HG03045 (cell line): ENCODE data around the gene SIRPA.

ENCODE experiments used
- ATAC-seq: cut with Tn5 transposase; IDR thresholded peaks from one replicate; pipeline ENCODE4 v1.9.1; 2021; ENCODE audit warnings: mild to moderate bottlenecking, moderate library complexity; ENCODE audit not compliant: unreplicated experiment

SIRPA gene

DNA sequence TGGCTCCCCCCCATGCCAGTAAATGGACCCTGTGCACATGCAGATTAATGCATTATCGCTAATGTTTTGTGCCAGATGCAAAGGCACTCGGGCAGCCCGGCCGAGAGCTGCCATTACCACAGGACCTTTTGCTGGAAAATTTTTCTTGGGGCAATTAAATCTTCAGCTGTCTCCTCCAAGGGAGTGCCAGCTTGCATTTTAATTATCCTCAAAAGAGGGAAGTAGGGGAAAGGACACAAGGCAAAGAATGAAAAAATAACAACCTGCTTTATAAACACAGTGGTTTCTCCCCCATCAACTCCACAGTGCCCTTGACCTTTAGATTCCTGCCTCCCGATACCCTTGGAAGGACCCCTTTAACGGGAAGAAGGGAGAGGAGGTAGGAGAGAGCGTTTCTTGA is 50.5 kb downstream of the SIRPA start:
- no peak for ATAC-seq

DNA sequence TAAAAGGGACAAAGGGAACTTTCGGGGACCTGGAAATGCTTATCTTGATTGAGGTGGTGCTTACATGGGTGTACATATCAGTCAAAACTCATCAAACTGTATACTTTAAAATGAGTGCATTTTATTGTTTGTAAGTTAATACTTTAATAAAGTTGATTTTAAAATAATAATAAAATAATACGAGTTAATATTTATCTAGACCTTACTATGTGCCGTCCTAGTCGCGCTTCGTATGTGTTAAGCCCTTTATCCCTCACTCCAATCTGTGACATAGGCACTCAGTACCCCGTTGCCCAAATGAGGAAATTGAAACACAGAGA is 51.2 kb downstream of the SIRPA start:
- no peak for ATAC-seq

DNA sequence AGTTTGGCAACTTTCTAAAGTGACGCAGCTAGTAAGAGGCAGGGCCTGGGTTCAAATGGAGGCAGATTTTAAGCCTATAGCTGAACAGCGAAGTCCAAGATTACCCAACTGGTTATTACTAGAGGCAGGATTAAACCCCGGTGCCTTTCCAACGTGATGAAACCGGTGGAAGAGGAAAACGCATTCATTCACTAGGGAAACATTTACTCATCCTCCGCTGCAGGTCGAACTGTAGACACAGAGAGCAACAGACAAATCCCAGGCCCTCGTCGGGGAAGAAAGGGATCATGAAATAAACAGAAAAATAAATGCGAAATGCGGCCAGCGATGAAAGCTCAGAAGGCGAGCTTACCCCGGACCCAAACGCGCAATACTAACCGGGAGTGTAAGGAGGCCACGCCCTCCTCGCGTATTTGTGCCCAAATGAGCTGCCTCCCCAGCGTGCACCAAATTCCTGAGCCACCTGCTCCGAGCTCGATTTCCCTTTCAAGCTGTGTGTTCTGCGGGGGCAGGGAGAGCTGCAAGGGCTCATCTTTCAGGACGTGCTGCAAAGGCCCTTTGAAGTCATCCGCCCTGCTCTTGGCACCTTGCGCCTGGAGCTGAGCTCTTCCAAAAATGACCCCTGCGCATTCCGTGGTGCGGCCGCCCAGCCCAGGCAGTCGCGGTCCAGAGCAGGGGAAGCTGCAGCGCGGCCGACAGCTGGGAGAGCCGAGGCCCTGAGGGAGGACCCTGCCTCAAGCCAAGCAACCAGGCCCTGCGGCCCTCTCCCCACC is 51.7 kb downstream of the SIRPA start:
- ATAC-seq = no peak

DNA sequence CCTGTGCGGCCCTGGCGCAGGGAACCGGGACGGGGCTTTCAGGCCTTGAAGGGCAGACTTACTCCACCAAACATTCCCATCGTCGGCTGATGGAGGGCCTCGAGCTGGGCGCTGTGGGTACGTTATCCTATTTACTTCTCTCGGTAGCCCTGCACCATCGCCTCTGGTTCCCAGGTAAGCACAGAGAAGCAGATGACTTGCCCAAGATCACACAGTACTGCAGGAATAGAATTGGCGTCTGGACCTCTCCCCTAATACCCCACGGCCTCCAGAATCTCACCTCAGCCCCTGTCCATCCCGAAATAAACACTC is 52.3 kb downstream of the SIRPA start:
- no peak for ATAC-seq

DNA sequence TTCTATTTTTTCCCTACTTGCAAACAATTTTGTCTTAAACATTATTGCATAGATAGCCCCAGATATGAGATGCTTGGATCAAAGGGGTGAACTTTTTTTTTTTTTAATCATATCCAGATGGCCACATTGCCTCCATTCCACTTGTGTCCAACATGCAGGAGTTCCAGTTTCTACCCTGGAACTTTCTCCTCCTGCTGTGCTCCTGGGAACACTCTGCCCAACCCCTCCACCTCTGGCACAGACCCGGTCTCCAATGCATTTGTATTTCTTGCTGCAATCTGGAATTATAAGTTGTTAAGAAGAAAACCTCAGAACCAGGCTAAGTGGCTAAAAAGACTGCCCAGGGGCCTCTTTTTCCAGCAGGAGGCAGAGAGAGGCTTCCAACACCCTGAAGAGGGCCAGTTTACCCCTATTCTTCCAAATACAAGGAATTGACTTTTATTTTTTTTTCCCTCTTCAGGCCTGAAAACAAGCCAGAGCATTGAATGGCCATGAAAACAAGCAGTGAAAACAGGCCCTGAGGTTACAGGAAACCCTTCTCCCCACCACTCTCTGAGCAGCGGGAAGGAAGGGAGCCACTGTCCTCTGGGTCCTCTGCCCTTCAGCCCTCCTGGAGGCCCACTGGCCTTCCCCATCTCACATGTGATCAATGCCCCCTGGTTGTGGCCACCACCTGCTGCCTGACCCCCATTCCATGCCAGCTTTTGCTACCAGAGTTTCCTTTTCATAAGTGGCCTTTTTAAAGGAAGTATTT is 54.3 kb downstream of the SIRPA start:
- ATAC-seq = no peak

DNA sequence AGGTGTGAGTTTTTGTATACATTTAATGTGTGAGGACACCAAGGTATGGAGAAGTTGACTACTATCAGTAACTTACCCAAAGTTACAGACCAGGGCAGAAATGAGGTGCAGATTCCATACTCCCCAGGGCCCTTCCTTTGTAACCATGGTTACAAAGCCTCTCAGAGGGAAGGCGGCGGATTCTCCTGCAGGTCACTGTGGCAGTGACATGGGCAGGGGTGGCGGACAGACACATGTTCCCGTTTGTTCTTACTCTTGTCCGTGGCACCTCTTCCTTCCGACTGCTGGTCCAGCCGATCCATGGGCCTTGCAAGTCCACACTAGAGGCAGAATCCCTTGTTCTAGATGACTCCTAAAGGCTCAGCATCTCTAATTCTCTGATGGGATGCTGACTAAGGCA is 55.6 kb downstream of the SIRPA start:
- no peak for ATAC-seq

DNA sequence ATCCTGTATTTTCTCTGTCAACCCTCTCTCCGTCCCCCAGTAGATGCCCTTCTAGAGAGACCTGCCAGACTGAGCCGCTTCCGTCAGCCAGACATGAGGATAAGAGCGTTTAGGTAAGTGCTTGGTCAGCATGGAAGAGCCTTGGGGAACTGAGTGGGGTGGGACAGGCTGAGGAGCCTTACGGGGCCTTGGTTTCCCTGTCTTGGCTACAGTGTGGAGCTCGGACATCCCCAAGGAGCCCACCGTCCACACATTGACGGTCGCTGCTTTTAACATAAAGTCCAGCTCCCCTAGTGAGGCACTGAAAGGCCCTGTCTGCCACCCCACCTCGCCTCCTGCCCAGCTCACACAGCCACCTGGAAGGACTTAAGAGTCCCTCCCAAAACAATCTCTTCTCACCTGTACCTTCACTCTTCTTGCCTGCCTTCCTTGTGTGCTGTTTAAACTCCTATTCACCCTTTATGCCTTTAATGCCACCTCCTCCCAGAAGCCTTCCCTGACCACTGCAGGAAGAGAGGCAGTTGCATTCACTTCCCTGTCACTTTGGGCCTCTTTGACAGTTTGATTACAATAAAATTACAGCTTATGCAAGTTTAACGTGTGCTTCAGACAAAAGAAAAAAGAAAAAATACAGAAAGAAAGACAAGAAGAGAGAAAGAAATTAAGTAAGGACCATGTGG is 56.4 kb downstream of the SIRPA start:
- ATAC-seq = no peak

DNA sequence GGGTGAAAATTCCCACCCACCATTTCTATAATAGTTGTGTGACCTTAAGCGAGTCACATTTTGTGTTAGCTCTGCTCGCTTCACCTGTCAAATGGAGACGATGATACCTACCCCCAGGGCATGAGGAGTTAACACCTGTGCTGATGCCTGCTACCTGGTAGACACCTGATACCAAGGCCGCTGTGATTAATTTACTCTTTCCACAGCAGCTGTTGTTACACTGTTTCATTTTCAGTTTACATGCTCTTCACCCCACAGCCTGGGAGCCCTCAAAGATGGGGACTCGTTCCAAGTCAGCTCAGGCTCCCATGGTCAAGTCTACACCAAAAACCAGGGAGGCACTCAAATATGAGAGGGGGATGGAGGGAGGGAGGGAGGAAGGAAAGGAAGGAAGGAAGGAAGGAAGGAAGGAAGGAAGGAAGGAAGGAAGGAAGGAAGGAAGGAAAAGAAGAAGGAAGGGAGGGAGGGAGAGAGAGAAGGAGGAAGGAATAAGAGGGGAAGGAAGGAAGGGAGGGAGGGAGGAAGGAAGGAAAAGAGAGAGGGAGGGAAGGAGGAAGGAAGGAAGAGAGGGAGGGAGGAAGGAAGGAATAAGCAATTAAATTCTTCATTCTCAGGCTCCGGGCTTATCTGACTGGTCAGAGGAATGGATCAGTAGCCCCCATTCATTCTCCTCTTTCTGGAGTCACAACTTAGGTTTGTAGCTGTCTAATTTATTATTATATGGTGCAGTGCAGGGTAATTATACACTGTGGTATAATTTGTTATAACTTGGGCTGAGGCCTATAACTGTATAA is 57.7 kb downstream of the SIRPA start:
- ATAC-seq = no peak

DNA sequence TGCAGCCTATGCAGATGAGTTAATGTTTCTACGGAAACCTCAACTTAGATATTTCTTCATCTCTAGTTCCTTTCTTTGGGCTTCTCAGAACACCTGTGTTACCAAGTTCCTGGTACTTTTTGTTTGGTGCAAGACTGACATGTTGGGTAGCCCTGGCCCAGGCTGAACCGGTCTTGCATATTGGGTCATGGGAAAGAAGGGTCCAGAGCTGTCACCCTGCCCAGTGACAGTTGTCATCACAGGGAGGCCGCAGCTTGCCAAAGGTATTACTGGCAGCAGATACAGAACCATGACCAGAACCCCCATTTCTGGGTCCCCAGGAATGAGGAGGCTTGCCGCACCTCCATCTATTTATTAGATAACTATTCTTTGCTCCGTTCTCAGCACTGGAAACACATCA is 58.4 kb downstream of the SIRPA start:
- no peak for ATAC-seq

DNA sequence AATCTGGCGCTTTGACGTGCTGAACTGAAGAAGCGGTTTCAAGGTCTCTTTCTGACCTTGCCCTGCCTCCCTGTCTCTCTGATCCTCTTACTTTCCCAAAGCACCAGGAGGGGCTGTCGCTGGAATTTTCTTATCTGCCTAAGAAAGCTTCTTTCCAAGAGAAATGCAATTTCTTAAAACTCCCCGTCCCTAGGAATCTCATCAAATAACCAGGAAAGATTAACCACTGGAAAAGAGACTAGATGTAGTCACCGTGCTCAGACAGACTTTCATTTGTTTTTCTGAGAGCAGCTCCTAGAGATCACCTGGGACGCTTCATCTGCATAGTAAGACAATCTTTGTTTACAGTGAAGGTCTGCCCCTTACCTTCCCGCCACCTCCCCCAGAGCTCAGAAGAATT is 60.0 kb downstream of the SIRPA start:
- no peak for ATAC-seq

DNA sequence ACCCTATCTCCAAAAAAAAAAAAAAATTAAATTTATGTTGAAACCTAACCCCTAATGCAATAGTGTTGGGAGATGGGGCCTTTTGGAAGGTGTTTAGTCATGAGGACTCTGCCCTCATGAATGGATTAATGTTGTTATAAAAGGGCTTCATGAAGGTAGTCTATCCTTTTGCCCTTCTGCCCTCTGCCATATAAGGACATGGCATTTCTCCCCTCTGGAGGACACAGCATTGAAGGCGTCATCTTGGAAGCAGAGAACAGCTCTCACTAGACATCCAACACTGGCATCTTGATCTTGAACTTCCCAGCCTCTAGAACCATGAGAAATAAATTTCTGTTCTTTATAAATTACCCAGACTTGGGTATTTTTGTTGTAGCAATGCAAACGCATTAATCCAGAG is 63.2 kb downstream of the SIRPA start:
- no peak for ATAC-seq

DNA sequence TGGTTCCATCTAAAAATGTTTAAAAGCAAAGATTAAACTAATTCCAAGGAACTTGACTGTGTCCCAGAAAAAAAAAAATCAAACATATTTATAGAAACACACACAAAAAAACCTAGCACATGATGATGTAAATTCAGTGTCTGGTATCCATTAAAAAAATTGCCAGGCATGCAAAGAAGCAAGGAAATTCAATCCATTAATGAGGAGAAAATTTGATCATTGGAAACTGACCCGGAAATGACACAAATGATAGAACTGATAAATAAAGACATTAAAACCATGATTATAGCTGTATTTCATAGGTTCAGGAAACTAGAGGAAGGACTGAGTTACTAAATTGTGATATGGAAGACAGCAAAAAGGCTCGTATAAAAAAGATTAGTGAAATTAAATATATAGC is 63.9 kb downstream of the SIRPA start:
- no peak for ATAC-seq

DNA sequence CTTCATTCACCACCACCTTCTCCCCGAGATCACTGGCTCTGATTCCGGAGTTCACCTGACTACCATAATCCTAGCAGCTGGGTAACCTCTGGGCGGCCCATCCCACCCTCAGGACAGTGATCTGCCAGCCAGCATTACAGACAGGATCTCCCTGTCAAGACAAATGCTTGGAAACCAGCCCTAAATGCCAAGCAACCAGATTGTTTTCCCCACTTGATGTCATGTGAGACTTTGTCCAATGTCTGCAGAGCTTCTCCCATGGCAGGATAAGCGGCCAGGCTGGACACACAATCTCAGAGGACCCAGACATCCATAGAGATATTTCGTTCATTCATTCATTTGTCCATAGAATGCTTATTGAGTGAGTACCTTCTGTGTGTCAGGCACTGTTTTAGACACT is 66.2 kb downstream of the SIRPA start:
- no peak for ATAC-seq

DNA sequence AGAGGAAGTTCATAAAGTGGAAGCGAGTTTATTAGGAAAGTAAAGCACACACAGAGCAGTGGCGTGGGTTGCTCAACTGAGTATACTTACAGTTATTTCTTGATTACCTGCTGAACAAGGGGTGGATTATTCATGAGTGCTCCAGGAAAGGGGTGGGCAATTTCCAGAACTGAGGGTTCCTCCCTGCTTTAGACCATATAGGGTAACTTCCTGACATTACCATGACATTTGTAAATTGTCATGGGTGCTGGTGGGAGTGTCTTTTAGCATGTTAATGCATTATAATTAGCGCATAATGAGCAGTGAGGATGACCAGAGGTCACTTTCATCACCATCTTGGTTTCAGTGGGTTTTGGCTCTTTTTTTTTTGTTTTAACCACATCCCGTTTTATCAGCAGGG is 68.9 kb downstream of the SIRPA start:
- ATAC-seq = no peak

DNA sequence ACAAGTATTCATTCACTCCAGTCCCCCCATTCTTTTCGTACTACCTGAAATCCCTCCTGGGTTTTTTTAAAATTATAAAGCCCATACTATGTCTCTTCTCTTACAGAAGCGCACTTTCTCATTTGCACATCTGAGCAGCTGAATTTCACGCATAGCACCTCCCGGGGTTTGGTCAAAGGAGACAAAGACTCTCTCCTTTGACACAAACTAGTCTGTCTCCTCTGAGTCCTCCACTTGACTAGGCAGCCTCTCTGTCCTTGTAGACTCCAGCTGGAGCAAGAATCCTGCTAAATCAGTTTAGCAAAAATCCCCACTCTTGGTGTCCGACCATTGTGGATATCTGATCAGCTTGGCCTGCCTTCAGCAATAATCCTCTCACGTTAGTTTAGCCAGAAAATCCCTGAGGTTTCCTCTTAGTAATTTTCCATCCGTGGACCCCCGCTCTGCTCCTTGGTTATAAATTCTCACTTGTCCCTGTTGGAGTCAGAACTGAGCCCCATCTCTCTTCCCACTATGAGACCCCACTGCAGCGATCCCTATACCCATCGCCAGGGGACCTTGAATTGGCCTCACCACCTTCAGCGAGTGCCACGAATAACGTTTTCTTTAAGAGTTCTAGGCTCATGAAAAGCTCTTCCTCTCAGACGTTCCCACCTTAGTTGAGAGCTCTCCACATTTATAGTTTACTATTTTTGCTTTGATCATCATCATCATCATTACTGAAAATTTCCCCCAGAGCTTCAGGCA is 69.6 kb downstream of the SIRPA start:
- no peak for ATAC-seq

DNA sequence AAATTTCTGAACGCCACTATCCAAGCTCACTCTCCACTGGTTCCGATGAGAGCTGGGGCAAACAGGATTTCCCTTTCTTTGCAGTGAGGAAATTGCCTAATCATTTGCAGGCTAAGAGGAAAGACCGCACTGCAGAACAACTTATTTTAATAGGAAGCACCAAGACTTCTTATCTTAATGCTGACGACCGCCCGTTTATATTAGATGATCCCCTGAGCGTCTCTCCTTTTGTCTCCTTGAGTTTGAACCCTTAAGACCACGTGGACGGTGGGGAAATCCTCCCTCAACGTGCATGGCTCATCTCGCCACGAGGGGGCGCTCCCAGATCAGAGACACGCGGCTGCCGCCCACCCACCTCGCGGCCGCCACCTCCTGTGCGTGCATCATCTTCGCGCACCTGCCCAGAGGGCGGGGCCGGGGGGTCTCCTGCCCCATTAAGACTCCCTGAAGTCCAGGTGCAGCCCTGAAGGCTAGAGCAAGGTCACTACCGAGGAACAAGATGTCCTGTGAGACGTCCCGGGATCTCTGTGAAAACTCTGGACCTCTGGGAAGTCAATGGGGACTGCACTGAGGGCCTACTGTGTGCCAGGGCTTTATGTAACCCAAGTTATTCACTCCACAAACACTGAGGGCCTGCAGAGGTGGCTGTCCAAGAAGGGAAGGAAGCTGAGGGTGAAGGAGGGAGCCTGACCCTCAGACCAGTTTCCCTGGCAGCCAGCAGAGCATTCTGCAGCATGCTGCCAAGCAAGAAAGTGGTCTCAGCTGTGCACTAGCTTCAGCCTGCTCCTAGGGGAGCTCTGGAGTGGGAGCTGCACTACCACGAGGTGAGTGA is 70.5 kb downstream of the SIRPA start:
- no peak for ATAC-seq

DNA sequence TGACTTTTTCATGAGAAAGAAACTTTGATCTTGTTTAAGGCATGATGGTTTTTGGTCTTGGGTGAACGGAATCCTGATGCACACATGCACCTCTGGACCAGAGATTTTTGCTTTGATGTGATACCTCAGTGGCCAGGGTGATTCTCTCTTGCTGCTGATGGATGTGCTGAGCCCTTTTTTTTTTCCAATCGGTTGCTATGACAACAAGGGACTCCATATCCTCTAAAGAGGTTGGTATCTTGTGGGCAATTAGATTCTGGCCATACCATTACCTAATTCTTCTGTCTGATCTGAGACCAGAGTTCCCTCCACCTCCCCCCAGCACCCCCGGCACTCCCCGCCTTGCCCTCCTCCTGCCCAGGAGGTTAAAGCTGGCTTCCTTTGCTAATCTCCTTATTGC is 73.8 kb downstream of the SIRPA start:
- ATAC-seq = no peak

DNA sequence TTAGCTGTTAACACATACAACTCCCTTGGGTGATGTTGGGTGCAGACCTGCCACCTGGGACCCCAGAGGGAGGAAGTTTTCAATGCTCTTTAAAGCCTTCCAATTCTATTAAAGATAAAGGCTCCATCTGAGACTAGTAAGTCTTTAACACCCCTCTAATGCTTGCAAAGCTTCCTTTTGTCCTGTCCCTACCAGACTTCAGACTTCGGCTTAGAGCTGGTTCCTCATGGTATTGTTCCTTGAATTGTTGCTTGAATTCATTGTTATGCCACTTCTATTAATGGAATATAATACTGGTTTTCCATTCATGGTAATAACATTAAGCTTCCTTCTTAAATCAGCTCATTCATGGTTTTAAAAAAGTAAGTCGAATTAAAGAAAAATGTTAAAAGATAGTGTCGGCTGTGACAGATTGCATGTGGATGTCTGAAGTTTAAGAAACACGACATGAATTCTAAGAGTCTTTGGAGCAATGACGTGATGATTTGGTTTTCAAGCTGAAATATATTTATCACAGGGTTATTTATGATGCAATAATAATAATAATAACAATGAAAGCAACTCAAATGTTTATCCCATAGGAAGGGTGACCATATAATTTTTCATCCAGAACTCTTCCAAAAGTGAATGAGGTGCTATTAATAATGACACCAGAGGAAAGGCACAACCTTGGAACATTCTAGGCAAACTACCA is 76.8 kb downstream of the SIRPA start:
- ATAC-seq = no peak
